Measurements from ENCODE around the gene MRGPRG. TPM values are rescaled to one million over a fixed set of nuclear protein-coding genes. Genes with fewer than 3 reads are reported as not detected.

Gene MRGPRG
- total RNA-seq, 1 donor from 2014 or later = not detected

- Mint-ChIP-seq H3K27ac (ENCODE audit: unreplicated experiment) (no peak overlapping the region), H3K27me3 (ENCODE audit: unreplicated experiment) (peaks cover 4% of the 10 kb centered on the region), H3K36me3 (ENCODE audit: unreplicated experiment) (peaks cover 6% of the 10 kb centered on the region), H3K4me3 (ENCODE audit: unreplicated experiment) (no peak overlapping the region), H3K4me1 (ENCODE audit: low read depth, unreplicated experiment) (peaks cover 15% of the 10 kb centered on the region), H3K9me3 (ENCODE audit: unreplicated experiment) (peaks cover 2% of the 10 kb centered on the region)
- TF ChIP-seq CTCF (IDR thresholded peaks at IDR 0.05; ENCODE audit: partially characterized antibody, unreplicated experiment) = no peak
- peak; percentile 5 for DNase-seq
Measured at GRCh38 chr11:3206156-3206921, 12.3 kb downstream of the MRGPRG start.

DNA sequence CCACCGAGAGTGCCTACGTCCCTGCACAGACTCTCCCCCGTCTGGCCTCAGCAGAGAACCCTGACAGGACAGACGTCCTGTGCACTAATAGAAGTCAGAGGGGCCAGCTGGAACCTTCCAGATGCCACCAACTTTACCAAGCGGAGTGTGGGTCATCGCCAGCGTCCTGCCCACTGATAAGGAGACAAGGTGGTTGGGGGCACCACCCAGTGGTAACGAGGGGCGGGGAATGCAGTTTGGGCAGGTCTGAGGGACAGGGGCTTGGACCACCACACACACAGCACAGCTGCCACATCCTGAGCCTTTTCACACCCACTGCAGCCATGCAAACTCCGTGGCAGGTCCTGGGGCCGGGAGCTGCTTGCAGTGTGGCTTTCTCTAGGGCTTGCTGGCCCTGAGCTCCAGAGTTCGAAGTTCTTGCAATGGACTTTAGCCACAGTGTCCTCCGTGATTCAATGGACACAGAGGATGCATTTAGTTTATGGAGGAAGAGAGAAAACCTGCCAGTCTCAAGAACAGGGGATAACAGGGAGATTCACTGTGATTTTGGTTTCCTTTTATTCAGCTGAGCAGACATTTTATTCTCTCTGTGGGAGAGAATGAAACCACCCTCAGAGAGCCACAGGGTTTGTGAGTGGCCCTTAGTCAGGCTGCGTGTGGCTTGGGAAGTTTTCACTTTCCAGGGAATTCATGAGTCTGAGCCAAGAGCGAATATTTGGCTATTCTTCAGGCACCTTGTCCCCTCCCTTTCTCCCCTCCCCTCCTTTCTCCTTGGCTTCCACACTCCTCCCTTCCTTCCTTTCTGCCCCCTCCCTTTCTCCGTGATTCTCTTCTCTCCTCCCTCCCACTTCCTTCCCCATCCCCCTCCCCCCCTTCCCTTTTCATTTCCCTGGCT, 13.1 kb downstream of the MRGPRG start:
- Mint-ChIP-seq H3K4me3 (ENCODE audit: unreplicated experiment) (no peak overlapping the region), H3K27ac (ENCODE audit: unreplicated experiment) (peak overlapping the region; percentile 64), H3K4me1 (ENCODE audit: low read depth, unreplicated experiment) (peaks cover 15% of the 10 kb centered on the region), H3K36me3 (ENCODE audit: unreplicated experiment) (peaks cover under 1% of the 10 kb centered on the region), H3K27me3 (ENCODE audit: unreplicated experiment) (peaks cover 4% of the 10 kb centered on the region), H3K9me3 (ENCODE audit: unreplicated experiment) (peaks cover 2% of the 10 kb centered on the region)
- TF ChIP-seq CTCF (IDR thresholded peaks at IDR 0.05; ENCODE audit: partially characterized antibody, unreplicated experiment) = no peak
- peak; percentile 23 for DNase-seq

DNA sequence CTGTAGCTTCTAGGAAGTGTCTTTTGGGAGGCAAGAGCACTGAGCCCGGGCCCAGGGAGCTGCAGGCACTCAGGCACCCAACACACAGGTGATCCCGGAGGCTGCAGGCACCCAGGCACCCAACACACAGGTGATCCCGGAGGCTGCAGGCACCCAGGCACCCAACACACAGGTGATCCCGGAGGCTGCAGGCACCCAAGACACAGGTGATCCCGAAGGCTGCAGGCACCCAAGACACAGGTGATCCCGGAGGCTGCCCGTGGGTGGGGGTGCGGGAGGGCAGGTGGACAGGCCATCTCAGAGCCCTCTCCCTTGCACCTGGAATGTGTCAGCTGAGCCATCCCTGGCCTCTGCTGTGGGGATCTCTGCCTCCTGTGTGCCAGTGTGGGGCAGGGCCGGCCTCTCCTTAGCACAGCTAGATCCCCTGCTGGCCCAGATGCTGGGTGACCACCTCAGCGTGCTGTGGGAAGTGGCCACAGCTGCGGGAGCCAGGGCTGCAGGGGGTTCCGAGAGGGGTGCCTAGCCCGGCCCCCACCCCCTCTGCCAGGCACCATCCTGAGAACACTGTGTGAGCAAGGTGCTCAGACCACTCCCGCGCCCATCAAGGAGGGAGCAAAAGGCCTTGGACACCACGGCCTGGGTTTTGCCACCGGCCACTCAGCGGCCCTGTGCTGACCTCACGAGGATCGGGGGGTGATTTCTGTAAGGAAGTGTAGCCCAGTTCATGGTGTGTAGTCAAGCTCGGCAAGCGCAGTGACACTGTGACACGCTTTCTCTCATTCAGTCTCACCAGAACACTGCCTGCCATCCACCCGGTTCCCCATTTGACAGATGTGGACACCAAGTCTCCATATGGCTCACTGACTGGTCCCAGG, 14.2 kb downstream of the MRGPRG start:
- Mint-ChIP-seq H3K27ac (ENCODE audit: unreplicated experiment) (no peak overlapping the region), H3K4me1 (ENCODE audit: low read depth, unreplicated experiment) (peaks cover 15% of the 10 kb centered on the region), H3K27me3 (ENCODE audit: unreplicated experiment) (peaks cover 4% of the 10 kb centered on the region), H3K36me3 (ENCODE audit: unreplicated experiment) (no peaks in the 10 kb centered on the region), H3K4me3 (ENCODE audit: unreplicated experiment) (no peak overlapping the region), H3K9me3 (ENCODE audit: unreplicated experiment) (peaks cover 2% of the 10 kb centered on the region)
- TF ChIP-seq CTCF (IDR thresholded peaks at IDR 0.05; ENCODE audit: partially characterized antibody, unreplicated experiment) = no peak
- DNase-seq = no peak

DNA sequence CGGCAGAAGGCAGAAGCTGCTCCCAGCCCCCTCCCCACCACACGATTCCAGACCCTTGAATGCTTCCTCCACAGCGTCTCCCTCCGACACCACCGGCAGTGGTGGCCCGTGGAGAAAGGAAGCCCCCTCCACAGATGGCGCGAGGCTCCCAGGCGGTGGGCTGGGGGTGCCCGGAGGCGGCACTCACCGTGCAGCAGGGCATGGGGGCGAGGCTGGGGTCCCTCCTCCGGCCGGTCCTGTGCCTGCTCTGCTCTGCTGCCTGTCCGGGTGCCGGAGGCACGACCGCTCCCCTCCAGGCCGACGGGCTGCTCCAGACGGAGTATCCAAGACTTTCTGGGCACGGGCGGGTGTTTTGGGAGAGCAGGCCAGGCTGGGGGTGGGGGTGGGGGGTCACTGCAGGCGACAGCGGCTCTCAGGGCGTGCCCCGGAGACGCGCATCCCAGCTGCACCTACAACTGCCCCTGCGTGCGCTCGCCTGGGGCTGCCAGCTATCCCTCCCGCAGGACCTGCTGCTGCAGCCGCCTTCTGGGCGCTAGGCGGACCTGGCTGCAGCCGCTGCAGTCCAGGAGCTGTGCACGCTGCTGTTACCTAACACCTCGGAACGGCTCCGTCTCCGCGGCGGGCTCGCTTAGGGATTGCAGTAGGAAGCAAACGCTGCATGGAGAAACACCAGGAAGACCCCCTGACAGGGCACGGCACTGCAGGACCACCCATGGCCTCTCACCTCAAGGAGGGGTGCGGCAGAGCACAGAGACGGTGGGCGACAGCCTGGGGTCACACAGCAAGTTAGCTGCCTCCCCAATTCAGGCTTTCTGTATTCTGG, 15.2 kb downstream of the MRGPRG start:
- Mint-ChIP-seq H3K27ac (ENCODE audit: unreplicated experiment) (no peak overlapping the region), H3K27me3 (ENCODE audit: unreplicated experiment) (peaks cover 4% of the 10 kb centered on the region), H3K4me1 (ENCODE audit: low read depth, unreplicated experiment) (peaks cover 15% of the 10 kb centered on the region), H3K9me3 (ENCODE audit: unreplicated experiment) (peaks cover 2% of the 10 kb centered on the region), H3K36me3 (ENCODE audit: unreplicated experiment) (no peaks in the 10 kb centered on the region), H3K4me3 (ENCODE audit: unreplicated experiment) (peak overlapping the region; percentile 30)
- no peak for DNase-seq
- TF ChIP-seq CTCF (IDR thresholded peaks at IDR 0.05; ENCODE audit: partially characterized antibody, unreplicated experiment) = no peak
